HTERT RPE-1 (cell line): Measurements from ENCODE around the gene CD244.
"Not testable (repeated sequence)": the region's sequence is repeated elsewhere in the genome, so short reads cannot be mapped to it uniquely, and the experiment has no call there.

Source experiments
- in situ Hi-C: fragments of 300-500 bp; cut with MboI; formaldehyde crosslinking; loops from 4 replicates; pipeline ENCODE4 v1.14.3; 2020; ENCODE audit warnings: low sequenced_read_pairs

Gene CD244

DNA sequence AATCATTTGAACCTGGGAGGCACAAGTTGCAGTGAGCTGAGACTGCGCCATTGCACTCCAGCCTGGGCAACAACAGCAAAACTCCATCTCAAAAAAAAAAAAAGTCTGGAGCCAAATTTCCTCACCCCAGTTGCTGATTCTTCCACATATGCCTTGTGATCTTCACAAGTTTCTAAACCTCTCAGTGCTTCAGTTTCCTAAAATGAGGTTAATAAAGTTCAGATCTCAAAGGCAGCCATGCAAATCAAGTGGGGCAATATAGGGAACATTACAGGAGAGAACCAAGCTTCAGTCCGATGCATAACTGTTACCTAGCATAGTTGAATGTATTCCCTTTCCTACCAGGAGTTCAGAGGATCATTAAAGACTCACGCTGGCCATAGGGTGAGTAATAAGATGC, 17.5 kb upstream of the CD244 start:
- in situ Hi-C loops = no loop called here

DNA sequence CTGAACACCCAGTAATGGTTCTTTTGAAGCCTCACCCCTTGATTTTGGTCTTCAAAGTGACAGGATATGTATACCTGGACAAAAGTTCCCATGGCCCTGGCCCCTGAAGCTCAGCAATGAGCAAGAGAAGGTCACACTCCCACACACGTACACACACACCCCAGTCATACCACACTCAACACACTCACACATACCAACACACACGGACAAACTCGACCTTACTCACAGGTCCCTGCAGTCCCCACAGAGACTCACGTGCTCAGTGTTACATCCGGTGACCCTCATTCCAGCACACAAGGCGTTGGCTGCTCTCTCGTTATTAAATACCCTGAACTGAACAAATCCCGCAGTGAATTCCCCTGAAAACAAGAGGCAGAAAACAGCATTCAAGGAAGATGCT, 16.4 kb upstream of the CD244 start:
- in situ Hi-C loops = no loop called here

DNA sequence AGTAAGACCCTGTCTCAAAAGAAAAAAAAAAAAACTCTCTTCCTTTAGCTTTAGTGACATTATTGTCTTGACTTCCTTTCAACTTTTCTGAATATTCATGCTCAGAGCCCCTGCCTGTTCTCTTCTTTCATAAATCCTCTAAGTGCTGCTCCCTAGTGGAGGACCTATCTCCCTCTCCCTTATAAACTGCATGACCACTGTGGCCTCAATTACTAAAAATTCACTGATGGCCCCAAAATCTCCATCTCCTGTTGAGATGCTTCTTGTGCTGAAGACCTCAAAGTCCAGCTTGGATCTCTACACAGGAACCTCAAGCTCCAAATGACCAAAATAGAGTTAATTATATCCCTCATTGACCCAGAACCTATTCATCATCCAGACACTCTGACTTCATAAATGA, 14.5 kb upstream of the CD244 start:
- in situ Hi-C loops = no loop called here

DNA sequence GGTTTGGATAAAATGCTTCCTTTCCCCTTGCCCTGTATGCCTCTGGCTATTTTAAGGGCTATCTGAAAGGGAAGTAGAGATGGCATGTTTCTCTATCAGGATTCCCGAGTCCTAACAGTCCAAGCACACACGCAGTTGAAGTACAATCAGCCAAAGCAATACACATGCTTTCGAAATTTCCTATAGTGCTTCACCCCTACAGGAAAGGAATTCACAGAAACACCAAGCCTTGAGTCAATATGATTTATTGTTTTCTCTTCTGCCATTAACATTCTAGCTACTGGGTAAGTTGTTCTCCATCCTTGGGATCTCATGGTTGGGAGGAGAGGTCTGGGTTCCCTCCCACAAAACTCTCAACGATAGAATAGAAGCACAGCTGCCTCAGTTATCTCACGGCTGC, 13.6 kb upstream of the CD244 start:
- in situ Hi-C loops = no loop called here

DNA sequence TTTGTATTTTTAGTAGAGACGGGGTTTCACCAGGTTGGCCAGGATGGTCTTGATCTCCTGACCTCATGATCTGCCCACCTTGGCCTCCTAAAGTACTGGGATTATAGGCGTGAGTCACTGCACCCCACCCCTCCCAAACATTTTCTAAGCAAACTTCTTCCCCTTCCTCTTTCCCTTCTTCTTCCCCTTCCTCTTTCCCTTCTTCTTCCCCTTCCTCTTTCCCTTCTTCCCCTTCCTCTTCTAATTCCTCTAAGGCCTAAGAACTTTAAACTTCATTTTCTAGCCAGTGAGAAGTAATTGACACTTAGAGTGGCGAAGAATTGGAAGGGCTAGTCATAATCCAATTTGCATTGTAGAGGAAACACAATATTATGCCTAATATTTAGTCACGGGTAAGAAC, 12.9 kb upstream of the CD244 start:
- in situ Hi-C loops = not testable (repeated sequence)

DNA sequence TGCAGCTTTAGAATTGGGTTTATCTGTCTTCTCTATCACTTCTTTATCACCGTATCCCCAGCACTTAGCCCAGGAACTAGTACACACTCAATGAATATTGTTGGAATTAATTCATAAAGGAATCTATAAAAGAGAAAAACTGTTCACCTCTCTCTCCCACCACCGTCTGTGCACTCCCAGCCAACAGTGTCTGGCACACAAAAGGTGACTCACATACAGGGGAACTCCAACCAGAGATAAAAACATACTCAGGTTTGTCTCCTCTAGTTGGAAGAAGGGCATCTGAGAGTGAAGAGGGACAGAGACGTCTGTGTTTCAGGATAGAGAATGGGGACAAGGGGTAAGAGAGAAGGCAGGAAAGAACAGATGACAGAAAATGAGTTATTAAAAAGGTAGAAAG, 12.2 kb upstream of the CD244 start:
- in situ Hi-C loops = no loop called here

DNA sequence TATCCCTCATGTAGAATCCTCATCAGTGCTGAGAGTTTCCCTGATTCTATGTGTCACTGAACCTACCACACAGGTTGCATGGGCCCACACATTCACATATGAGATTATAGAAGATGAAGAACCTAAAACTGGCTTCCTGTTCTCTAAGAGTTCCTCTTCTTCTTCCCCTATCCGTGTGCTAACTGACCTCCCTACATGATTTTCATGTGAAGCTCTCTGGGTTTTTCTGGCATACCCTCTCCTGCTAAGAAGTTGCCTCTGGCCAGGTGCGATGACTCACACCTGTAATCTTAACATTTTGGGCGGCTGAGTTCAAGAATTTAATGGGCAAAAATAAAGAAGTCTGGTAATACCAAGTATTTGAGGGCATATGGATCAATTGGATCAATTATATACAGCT, 5.5 kb upstream of the CD244 start:
- in situ Hi-C loops = no loop called here

DNA sequence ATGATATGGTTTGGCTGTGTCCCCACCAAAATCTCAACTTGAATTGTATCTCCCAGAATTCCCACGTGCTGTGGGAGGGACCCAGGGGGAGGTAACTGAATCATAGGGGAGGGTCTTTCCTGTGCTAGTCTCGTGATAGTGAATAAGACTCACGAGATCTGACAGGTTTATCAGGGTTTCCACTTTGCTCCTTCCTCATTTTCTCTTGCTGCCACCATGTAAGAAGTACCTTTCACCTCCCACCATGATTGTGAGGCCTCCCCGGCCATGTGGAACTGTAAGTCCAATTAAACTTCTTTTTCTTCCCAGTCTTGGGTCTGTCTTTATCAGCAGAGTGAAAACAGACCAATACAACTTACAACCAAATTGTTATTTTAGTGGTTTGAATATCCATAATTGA, 5.0 kb upstream of the CD244 start:
- in situ Hi-C loops = not testable (repeated sequence)

DNA sequence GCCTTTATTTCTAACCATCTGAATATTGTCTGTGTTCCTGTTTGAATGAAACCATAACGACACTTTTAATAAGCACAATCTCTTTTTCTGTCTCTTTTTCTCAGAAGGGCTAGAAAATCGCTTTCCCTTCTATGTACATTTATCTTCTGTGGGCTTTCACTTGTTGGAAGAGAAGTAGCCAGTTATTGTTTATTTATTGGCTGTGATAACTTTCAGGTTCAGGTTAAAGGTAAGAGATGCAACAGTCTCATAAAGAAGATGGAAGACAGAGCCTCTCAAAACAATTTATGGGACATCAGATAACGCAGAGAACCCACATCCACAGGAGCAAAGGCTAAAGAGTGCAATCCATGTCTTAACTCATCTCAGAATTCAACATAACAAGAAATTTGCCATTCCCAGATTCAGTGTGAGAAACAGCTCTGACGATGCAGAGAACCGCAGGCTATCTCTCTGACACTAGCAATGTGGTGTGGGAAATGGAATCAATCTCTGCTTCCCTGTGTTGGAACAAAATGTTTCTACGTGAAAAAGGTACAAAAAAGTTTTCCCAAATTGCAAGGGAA, 4.1 kb upstream of the CD244 start:
- in situ Hi-C loops = no loop called here

DNA sequence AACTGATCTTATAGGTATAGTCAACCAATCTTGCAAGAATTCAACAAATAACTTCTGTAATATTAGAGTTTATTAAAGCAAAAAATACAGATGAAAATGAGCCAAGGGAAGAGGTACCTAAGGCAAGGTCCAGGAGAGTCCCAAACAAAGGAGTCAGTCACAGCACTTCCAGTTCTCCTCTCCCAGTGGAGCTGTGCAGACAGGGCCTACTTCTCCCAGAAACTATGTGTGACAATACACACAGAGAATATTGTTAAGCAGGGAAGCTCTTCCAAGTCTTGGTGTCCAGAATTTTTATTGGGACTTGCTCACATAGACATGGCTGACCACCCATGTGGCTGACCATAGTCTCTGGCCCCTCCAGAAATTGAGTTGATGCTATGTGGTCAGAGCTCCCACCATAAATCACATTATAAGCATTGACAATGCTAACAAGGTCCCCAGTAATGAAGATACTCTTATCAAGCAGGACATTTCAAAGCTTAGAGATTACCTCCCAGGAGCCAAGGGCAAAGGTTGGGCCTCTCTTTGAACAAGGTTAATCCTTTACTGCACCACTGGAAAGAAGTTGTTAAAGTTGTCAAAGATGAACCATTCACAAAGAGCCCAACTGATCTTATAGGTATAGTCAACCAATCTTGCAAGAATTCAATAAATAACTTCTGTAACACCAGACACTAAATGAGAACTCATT, 3.5 kb upstream of the CD244 start:
- in situ Hi-C loops = no loop called here

DNA sequence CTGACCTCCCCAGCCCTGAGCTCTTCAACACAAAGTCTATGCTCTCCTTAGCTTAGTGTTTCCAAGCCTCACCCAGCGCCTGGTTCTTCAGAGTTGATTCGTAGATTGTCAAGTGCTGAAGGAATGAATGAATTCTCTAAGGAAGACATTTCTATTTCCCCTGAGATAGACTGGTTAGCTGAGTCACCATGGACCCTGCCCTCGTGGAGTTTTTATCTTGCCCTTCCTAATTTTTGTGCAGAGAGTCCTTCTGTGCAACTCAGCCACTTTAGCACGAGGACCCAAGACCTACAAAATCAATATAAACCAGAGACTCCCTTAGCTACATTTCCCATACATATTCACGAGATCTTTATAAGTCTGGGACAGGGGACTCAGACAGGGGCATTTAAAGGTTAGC, 2.6 kb upstream of the CD244 start:
- in situ Hi-C loops = no loop called here

DNA sequence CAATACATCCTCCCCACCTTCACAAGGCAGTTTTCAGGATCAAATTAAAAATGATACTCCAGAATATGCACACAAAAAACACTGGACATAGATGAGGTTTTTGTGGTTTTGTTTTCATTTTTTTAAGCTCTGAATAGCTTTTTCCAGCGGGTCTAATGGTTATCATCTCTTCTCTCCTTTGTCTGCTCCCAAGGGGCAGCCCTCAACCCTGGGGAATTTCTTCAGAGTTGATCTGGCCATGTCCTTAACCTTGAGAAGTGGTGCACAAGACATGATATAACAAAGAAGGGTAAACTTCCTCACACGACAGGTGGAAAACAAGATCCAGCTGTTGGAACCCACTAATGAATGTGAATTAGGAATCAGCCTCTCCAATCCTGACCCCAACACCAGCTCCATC, 1.5 kb upstream of the CD244 start:
- in situ Hi-C loops = no loop called here

DNA sequence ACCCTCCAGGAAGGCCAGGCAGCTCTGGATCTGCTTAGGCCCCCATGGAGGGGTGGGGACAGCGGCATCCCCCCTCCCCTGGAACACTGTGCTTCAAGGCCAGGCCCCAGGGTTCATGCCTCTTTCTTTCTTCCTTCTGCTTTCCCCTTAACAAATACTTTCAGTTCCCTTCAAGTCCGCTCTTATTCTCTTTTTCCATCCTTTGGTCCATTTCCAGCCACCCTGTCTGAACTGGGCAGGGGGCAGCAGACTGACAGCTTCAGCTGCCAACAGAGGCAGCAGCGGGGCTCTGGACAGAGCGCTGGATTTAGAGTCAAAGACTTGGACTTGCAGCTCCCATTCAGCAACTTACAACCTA, 1.1 kb upstream of the CD244 start:
- in situ Hi-C loops = no loop called here

DNA sequence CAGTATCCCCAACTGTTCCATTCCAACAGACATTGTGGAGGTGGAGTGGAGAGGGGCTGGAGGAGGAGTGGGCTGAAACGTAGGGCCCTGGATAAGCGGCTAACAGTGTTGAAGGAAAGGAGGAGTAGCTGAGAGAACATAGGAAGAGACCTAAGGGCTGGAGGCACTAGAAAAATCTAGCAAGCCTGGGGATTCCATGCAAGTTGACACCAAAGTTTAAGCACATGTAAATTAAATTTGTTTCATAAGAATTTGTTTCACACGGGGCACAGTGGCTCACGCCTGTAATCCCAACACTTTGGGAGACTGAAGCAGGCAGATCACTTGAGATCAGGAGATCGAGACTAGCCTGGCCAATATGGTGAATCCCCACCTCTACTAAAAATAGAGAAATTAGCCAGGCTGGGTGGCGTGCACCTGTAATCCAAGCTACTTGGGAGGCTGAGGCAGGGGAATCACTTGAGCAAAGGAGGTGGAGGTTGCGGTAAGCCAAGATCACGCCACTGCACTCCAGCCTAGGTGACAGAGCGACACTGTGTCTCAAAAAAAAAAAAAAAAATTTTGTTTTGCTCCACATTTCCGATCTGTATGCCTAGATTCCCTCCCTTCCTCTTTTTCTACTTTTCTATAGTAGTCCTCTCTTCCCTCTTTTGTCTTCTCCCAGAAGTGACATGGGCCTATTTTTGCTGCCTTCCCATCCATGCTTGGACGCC, 530 bp upstream of the CD244 start:
- in situ Hi-C loops = no loop called here

DNA sequence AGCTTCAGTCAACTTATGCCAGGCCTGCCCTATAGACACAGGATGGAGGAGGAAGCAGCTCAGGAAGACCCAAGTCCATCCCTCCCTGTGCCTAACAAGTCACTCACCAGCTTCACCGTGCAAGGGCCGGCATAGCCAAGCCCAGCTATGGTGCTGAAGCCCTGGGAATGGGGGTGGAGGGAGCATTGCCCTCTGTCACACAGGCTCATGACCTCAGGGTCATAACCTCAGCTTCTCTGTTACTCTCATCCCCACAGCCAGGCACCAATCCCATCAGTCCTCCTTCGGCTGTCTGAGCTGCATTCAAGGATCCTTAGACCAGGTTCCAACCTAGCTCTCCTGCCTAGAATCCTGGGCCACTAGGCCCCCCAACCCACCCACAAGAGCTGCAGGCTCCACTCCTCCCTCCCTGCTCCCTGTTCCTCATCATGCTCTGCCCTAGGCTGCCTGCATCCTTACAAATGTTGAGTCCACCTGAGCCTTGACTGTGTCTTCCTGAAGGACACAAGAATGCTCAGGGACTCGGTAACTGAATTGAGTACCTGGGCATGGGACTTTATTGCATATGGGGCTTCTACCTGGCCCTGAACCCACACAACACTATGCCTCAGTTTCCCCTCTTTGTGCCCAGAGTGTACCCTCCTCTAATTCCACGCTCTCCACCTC, 1.7 kb downstream of the CD244 start:
- in situ Hi-C loops = no loop called here

DNA sequence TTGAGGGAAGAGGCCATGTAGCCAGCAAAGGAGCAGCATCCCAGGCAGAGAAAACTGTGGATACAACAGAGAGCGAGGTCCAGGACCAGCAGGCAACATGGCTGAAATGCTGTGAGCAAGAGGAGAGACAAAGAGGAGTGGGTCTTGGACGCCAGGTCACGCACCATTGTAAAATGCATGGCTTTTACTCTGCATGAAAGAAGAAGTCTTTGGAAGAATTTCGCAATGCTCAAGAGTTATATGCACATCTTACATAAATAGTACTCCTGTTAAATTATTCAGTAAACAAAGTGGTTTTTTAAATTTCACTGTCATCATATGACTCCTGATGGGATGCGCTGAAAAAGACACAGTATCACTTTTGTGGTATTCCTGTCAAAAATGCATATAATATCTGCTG, 3.5 kb downstream of the CD244 start:
- in situ Hi-C loops = no loop called here

DNA sequence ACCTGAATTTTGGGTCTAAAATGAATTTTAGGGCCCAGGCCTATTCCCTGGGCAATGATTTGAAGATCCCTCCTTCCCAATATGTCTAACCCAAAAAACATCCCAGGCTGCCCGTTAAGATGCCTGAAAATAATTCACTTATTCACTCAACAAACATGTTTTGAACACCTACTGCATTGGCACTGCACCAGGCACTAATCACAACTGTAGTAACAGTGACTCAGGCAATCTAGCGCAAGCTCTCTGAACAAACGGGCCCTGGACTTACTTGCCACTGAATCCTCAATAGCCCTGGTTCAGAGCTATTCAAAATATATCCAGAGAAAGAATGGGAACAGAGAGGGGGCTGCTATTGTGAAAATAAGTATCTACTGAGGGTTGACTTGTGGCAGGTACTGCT, 4.2 kb downstream of the CD244 start:
- in situ Hi-C loops = no loop called here

DNA sequence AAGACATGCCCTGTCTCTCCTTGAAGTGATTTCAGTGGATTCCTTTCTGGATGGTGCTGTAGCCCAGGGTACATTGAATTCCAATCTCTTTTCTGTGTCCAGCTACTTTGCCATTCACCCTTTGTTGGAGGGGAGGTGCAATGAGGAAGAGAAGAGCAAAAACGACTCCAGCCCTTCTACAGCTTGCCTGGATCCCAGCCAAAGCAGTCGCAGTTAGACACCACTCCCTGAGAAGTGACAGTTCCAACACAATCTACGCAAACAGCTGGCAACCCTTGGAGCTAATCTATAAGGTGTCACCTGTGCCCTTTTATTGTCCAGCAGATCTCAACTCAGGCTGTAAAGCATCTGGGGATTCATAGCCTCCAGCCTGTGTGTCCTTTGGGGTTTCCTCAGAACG, 4.6 kb downstream of the CD244 start:
- in situ Hi-C loops = no loop called here

DNA sequence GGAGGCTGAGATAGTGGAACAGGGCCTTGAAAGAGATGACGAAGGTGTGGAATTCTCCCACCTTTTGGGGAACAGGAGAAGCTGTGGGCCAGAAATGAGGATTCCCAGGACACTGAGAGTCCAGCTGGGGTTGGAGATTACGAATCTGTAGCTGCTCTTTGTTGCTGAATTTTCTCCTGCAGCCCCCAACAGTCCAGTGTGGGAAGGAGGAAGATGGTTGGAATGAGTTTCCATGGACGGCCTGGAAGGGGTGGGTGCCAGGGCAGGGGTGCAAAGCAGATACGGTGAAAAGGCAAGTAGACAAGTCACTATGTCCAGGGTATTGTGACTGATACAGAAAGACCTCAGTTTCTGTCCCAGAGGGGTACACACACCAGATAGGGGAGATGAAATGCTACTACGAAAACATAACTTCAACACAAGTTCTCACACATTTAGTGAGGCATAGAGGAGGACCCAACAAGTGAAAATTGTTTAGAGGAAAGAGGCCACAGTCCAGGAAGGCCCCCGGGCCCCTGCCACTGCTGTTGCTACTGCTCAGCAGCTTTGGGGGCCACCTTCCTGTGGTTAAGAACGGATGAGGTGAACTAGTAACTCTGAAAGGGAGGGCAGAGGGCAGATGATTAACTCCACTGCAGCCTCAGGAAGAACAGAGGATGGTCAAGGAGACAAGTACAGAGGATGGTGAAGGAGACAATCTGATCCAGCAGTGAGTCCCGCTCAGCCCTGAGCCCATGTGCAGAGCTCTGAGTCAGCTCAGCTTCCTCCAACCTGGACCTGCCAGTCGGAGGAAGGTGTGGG, 7.3 kb downstream of the CD244 start:
- in situ Hi-C loops = no loop called here

DNA sequence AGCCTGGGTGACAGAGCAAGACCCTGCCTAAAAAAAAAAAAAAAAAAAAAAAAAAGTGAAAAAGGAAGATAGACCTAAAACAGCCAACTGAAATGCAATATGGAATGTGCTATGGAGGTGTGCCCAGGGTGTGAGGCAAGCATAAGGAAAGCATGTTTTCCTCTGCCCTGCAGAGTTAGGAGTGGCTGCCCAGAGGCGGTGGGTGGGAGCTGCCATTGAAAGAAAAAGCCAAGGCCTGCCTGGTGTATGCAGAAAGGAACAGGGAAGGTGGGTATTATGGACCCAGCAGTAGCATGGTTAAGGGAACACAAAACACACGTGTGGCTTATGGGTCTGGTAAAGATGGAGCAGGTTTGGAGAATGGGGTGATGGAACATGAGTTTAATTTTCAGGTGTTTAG, 8.9 kb downstream of the CD244 start:
- in situ Hi-C loops = no loop called here

DNA sequence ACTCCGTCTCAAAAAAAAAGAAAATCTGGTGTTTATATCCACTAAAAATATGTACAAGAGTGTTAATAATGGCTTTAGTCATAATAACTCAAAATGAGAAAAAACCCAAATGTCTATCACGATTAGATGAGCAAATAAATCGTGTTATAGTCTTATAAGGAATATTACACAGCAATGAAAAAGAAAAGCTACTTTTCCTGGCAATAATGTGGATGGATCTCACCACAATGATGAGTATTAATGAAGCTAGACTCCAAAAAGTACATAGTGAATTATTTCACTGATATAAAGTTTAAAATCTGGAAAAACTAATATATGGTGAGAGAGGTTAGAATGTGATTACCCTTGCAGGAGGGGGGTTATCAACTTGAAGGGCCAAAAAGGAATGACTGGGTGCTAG, 9.7 kb downstream of the CD244 start:
- in situ Hi-C loops = no loop called here
